Glutamatergic neuron (in vitro differentiated cells): ENCODE results near the gene MCUB. TPM values are rescaled to one million over a fixed set of nuclear protein-coding genes. Genes with fewer than 3 reads are reported as not detected.
A peak's percentile ranks its signal among the peaks of the same experiment; 100 is the strongest.
"Not testable (repeated sequence)": the region's sequence is repeated elsewhere in the genome, so short reads cannot be mapped to it uniquely, and the experiment has no call there.

Experiments
- DNase-seq: peaks from one replicate; pipeline ENCODE4 v3.0.0; 2022
- H3K27ac Mint-ChIP-seq: one replicate; pipeline ENCODE4 v1.8.0; 2020; ENCODE audit warnings: mild to moderate bottlenecking, mixed read lengths, inconsistent platforms; ENCODE audit not compliant: unreplicated experiment
- H3K27me3 Mint-ChIP-seq: one replicate; pipeline ENCODE4 v1.8.0; 2020; ENCODE audit warnings: mild to moderate bottlenecking, moderate library complexity, mixed read lengths, inconsistent platforms; ENCODE audit not compliant: unreplicated experiment
- H3K36me3 Mint-ChIP-seq: one replicate; pipeline ENCODE4 v1.8.0; 2020; ENCODE audit warnings: mild to moderate bottlenecking, mixed read lengths, inconsistent platforms; ENCODE audit not compliant: unreplicated experiment
- H3K4me1 Mint-ChIP-seq: one replicate; pipeline ENCODE4 v1.8.0; 2020; ENCODE audit warnings: mild to moderate bottlenecking, low read depth, mixed read lengths, inconsistent platforms; ENCODE audit not compliant: unreplicated experiment
- H3K4me3 Mint-ChIP-seq: one replicate; pipeline ENCODE4 v1.8.0; 2020; ENCODE audit warnings: mild to moderate bottlenecking, mixed read lengths, inconsistent platforms; ENCODE audit not compliant: unreplicated experiment
- H3K9me3 Mint-ChIP-seq: one replicate; pipeline ENCODE4 v1.8.0; 2020; ENCODE audit warnings: mild to moderate bottlenecking, moderate library complexity, mixed read lengths, inconsistent platforms; ENCODE audit not compliant: unreplicated experiment
- total RNA-seq: library from RNA; stranded (reverse); fragmentation: NEBNext Ultra II Directional; extraction: Animal tissue kit (Norgen Biotek cat#: 25700); gene quantifications from one replicate; pipeline ENCODE4 v1.2.1, GENCODE V29; 2021; ENCODE audit not compliant: unreplicated experiment
- TF ChIP-seq, protein P1 (sequence below): fragments of 200-600 bp; sonication (generic); IDR thresholded peaks from one replicate; pipeline ENCODE4 v1.5.0; 2021; ENCODE audit not compliant: partially characterized antibody, unreplicated experiment

The MCUB gene
- total RNA-seq, 1 donor from 2014 or later: 9.7 TPM

DNA sequence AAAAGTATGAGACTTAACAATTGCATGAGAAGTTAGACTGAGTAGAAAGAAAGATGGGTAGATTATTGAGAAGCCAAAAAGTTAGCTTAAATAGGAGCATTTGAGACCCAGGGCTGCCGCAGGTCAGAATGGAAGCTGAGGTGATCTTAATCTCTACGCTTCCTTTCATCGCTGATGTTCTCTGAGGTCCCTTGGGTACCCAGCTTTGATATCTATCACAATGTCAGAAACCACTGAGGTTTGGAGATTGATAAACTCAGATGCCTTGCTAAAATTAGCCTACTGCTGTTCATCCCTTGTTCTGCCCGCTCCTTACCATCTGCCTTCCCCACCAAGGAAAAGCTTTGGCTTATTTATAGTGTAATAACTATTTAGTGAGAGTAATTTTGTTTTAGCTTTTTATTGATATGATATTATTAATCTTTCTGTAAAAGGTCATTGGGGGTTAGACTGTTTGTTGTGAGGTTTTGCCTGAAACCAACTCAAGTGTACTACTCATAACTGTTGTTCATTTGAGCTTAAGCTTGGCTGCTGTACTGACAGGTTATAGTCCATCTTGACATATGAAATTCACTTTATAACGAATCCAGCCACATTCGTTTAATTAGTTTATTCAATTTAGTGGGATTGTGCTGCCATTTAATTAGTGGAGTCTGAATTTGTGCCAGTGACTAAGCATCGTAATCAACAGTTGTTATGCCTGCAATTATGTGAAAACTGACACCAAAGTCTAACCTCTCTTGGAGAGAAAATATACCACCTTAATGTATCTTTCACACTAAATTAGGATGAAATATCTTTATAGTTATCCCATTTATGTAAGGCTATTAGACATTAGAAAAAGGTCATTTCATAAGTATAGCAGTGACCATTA lies 15.1 kb downstream of the MCUB start:
- peak overlapping the region; percentile 31 for H3K4me3 Mint-ChIP-seq
- DNase-seq: no peak
- peaks cover 4% of the 10 kb centered on the region for H3K27me3 Mint-ChIP-seq

DNA sequence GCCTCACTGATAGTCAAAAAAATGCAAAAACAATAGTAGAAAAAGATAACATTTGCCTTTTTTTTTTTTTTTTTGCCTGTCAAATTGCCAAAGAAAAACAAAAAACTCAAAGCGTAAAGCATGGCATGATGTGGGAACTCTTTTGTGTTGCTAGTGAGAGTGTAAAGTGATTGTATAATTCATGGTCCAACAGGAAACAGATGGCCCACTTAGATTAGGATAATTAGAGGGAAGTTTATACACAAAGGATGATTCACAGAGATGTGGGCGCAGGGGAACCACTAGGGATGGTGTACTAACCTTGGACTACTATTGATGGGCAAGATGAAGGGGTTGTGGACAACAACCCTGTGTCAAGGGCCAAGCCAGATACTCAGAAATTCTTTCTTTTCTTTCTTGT lies 16.4 kb downstream of the MCUB start:
- peaks cover 5% of the 10 kb centered on the region for H3K9me3 Mint-ChIP-seq
- H3K4me3 Mint-ChIP-seq: no peak overlapping the region
- no peak for DNase-seq
- TF ChIP-seq, protein P1, sequence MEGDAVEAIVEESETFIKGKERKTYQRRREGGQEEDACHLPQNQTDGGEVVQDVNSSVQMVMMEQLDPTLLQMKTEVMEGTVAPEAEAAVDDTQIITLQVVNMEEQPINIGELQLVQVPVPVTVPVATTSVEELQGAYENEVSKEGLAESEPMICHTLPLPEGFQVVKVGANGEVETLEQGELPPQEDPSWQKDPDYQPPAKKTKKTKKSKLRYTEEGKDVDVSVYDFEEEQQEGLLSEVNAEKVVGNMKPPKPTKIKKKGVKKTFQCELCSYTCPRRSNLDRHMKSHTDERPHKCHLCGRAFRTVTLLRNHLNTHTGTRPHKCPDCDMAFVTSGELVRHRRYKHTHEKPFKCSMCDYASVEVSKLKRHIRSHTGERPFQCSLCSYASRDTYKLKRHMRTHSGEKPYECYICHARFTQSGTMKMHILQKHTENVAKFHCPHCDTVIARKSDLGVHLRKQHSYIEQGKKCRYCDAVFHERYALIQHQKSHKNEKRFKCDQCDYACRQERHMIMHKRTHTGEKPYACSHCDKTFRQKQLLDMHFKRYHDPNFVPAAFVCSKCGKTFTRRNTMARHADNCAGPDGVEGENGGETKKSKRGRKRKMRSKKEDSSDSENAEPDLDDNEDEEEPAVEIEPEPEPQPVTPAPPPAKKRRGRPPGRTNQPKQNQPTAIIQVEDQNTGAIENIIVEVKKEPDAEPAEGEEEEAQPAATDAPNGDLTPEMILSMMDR: no peak
- no peaks in the 10 kb centered on the region for H3K36me3 Mint-ChIP-seq
- H3K27ac Mint-ChIP-seq: no peak overlapping the region
- H3K27me3 Mint-ChIP-seq: peaks cover 4% of the 10 kb centered on the region
- H3K4me1 Mint-ChIP-seq: peaks cover 13% of the 10 kb centered on the region

More for the DNA sequence above, 15.1 kb downstream of the MCUB start:
- TF ChIP-seq, protein P1: no peak
- H3K27ac Mint-ChIP-seq: no peak overlapping the region
- H3K36me3 Mint-ChIP-seq: no peaks in the 10 kb centered on the region
- H3K4me1 Mint-ChIP-seq: peaks cover 13% of the 10 kb centered on the region
- peaks cover 5% of the 10 kb centered on the region for H3K9me3 Mint-ChIP-seq

DNA sequence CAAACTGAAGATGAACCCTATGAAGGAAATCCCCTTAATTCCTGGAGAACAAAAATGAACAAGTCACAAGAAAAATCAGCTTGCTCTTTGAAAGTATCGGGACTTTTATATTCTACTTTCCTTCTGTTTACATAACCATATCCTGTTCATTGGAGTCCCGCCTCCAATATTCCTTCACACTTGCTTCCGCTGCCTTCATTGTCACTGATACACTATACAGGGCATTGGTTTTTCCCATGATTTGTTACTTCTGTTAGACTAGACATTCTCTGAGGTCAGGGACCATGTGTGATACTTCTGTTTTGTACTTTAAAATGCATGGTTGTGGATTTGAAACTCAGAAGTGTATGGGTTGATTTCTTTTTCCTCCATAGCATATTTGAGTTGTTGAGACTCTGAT lies 18.8 kb downstream of the MCUB start:
- H3K36me3 Mint-ChIP-seq: peaks cover 5% of the 10 kb centered on the region

DNA sequence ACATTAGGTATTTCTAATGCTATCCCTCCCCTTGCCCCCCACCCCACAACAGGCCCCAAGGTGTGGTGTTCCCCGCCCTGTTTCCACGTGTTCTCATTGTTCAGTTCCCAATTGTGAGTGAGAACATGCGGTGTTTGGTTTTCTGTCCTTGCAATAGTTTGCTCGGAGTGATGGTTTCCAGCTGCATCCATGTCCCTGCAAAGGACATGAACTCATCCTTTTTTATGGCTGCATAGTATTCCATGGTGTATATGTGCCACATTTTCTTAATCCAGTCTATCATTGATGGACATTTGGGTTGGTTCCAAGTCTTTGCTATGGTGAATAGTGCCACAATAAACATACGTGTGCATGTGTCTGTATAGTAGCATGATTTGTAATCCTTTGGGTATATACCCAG lies 20.0 kb downstream of the MCUB start:
- H3K27ac Mint-ChIP-seq, H3K36me3 Mint-ChIP-seq, H3K27me3 Mint-ChIP-seq, DNase-seq, H3K4me3 Mint-ChIP-seq, H3K4me1 Mint-ChIP-seq, H3K9me3 Mint-ChIP-seq: not testable (repeated sequence)

More for the DNA sequence above, 18.8 kb downstream of the MCUB start:
- TF ChIP-seq, protein P1: no peak
- no peak for DNase-seq
- peaks cover 13% of the 10 kb centered on the region for H3K4me1 Mint-ChIP-seq
- H3K9me3 Mint-ChIP-seq: peaks cover 6% of the 10 kb centered on the region
- peaks cover 8% of the 10 kb centered on the region for H3K27me3 Mint-ChIP-seq
- H3K4me3 Mint-ChIP-seq: no peak overlapping the region
- no peak overlapping the region for H3K27ac Mint-ChIP-seq

DNA sequence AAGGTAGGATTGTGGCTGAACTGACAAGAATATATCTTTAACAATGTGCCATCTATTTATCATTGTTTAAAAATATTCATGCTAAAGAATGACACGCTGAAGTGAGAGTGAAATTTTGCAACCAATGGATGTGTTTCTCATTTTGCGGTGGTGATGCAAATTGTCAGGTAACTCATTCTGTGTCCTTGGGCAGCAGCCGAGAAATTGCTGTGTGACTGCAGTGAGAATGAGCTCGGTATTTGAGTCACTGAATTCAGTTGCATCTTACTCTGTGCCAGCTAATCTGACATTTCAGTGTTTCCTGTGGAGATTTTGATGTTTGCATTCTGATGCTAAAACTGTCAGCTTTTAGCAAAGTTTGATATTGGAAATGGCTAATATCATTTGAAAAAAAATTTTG lies 28.1 kb downstream of the MCUB start:
- Mint-ChIP-seq H3K9me3 (no peaks in the 10 kb centered on the region), H3K4me3 (no peak overlapping the region), H3K27me3 (peaks cover under 1% of the 10 kb centered on the region), H3K36me3 (peaks cover under 1% of the 10 kb centered on the region), H3K27ac (no peak overlapping the region), H3K4me1 (no peaks in the 10 kb centered on the region)
- TF ChIP-seq, protein P1: no peak
- no peak for DNase-seq
